Measurements from ENCODE around the gene YJEFN3. TPM values are rescaled to one million over a fixed set of nuclear protein-coding genes. Genes with fewer than 3 reads are reported as not detected.

The YJEFN3 gene
- total and polyA plus RNA-seq, 2 donors (not counting 3 experiments of a cell fraction or from before 2014, with no cell fraction given) = 1.9 to 2.1 TPM

- BruUV-seq (replicated peaks) = no TSS peak
- H3K9me1 ChIP-seq (replicated peaks; ENCODE audit: control insufficient read depth, extremely low read depth, insufficient read depth, low read length) = no peaks in the 10 kb centered on the region
- H3K4me1 ChIP-seq (ENCODE audit: control insufficient read depth, extremely low read depth, insufficient read depth, low read length) = no peaks in the 10 kb centered on the region
- H3K79me2 ChIP-seq (ENCODE audit: control insufficient read depth, insufficient read depth, low read length) = no peaks in the 10 kb centered on the region
- H3K27me3 ChIP-seq (ENCODE audit: control insufficient read depth in 2 of 2, insufficient read depth in 2 of 2, low read length in 2 of 2) = peaks cover 4 to 5% of the 10 kb centered on the region in 2 experiments
- H3K27ac ChIP-seq (ENCODE audit: insufficient read depth, low read depth, low read length) = no peak overlapping the region
- no peaks in the 10 kb centered on the region for H4K20me1 ChIP-seq (replicated peaks; ENCODE audit: control insufficient read depth, extremely low read depth, insufficient read depth, low read length)
- H3K36me3 ChIP-seq (ENCODE audit: control insufficient read depth in 2 of 2, extremely low read depth in 1 of 2, insufficient read depth in 2 of 2, low read length in 2 of 2) = no peaks in the 10 kb centered on the region
- ChIA-PET CTCF (interaction anchor here (1.0 to 5.6 kb wide), 15 partner anchors 8 to 427 kb away, joined by 3 to 45 read pairs (median 4); partner anchors contain the start of genes GMIP and ZNF101), POLR2A (no interaction called here)
- intact Hi-C loops (cut with micrococcal nuclease) = loop anchor here (1.0 kb wide), 2 partner anchors 21 to 111 kb away; no protein-coding TSS in a partner anchor
- no peak for DNase-seq (ENCODE audit: low read depth, low spot score)
- dilution Hi-C loops (cut with MboI; ENCODE audit: extremely low pct_ligation_motif_present, low sequenced_read_pairs) = no loop called here
- H2AFZ ChIP-seq (ENCODE audit: low read depth, low read length) = no peak overlapping the region
- H3K9ac ChIP-seq (replicated peaks; ENCODE audit: extremely low read depth, insufficient read depth, low read length) = no peak overlapping the region
- FAIRE-seq = no peak
- H3K9me3 ChIP-seq (replicated peaks; ENCODE audit: control insufficient read depth, insufficient read depth, low read length) = no peaks in the 10 kb centered on the region
- H3K4me3 ChIP-seq (replicated peaks in 1 of 3; ENCODE audit: insufficient read depth in 1 of 3, low read depth in 1 of 3, low read length in 3 of 3) = no peak overlapping the region
- no peak overlapping the region for H3K4me2 ChIP-seq (ENCODE audit: insufficient read depth, low read length)
- TF ChIP-seq, protein P1, sequence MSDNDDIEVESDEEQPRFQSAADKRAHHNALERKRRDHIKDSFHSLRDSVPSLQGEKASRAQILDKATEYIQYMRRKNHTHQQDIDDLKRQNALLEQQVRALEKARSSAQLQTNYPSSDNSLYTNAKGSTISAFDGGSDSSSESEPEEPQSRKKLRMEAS (IDR thresholded peaks at IDR 0.05; ENCODE audit: insufficient read depth, insufficient read length) = no peak
- TF ChIP-seq EZH2 (IDR thresholded peaks at IDR 0.05; ENCODE audit: borderline replicate concordance, low read depth, low read length, severe bottlenecking) = no peak
- no peak for TF ChIP-seq CTCF (IDR thresholded peaks at IDR 0.05; ENCODE audit: extremely low read depth in 1 of 2, insufficient read depth in 1 of 2, low read depth in 1 of 2, low read length in 2 of 2)
- TF ChIP-seq POLR2AphosphoS5 (IDR thresholded peaks at IDR 0.05; ENCODE audit: insufficient read depth, low read depth, low read length) = no peak
- TF ChIP-seq POLR2A (IDR thresholded peaks at IDR 0.05; ENCODE audit: low read depth, low read length) = no peak
- TF ChIP-seq JUN (IDR thresholded peaks at IDR 0.05; ENCODE audit: borderline replicate concordance, insufficient read depth, insufficient read length, low read depth) = no peak
Measured at GRCh38 chr19:19532806-19533701, 4.3 kb downstream of the YJEFN3 start.
